Activated CD4-positive, alpha-beta T cell treated with anti-CD3 and anti-CD28 coated beads, Interleukin-10, Interleukin-2, amounts not matched to agents 100 ng/mL and 50 ng/mL, durations not matched to agents 16 hours and 8 hours (primary cell): ENCODE data around the gene GPC6.

Experiments used
- DNase-seq: peaks from one replicate; pipeline ENCODE4 v3.0.0-alpha.2; 2020

The GPC6 gene

GRCh38 chr13:93517658-93518057 is 291.1 kb downstream of the GPC6 start:
- no peak for DNase-seq

DNA sequence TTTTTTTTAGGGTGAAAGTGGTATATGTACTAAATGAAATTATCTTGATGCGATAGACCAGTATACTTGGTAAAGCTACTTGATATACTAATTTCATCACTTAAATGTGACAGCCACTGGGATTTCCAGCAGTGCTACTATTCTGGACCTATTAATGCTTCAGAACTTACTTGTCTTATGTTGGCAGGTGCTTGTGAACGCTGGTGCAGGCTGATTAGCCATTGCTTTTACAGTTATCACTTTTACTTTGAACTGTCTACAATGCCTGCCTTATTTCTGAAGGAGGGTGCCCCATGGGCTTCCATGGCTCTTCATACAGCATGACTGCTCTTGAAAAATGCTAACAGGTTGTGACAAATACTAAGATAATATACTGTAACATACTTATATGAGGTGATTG is 294.7 kb downstream of the GPC6 start:
- no peak for DNase-seq

DNA sequence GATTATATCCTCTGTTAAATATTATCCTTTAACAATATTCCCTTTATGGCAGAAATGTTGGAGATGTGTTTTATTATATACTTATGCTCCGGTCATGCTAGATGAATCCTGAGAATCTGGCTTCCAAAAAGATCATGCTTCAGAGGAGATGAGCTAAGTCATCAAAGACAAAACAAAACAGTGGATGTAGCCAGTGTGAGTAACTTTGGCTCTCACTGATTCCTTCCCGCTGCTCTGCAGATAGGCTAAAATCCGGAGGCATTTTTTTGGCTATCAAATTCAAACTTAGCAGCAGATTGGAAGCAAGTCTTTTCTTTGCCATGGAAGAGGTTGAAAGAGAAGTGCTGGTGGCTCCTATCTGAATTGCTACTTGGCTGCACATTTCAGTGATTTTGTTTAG is 295.9 kb downstream of the GPC6 start:
- DNase-seq = no peak

DNA sequence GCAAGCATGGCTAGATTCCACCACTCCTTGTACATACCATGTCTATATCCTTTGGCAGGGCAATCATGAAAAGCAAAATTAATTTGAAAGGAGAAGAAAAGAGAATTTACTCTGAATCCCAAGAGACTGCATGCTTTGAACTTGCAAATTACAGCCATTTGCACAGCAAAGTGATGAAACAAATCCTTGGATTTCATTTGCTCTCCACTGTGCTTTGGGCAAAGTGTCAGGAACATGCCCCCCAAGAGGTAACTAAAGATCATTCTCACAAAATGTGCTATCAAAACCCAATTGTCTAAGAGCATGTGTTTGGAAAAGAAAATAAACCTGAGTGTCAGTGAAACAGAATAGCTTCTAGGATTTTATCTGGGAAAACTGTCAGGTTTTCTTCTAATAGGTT is 298.5 kb downstream of the GPC6 start:
- no peak for DNase-seq

GRCh38 chr13:93527748-93528297 is 301.2 kb downstream of the GPC6 start:
- no peak for DNase-seq

- DNase-seq = no peak
Measured at GRCh38 chr13:93529961-93530360, 303.4 kb downstream of the GPC6 start.

- no peak for DNase-seq
Measured at GRCh38 chr13:93534181-93534700, 307.6 kb downstream of the GPC6 start.

DNA sequence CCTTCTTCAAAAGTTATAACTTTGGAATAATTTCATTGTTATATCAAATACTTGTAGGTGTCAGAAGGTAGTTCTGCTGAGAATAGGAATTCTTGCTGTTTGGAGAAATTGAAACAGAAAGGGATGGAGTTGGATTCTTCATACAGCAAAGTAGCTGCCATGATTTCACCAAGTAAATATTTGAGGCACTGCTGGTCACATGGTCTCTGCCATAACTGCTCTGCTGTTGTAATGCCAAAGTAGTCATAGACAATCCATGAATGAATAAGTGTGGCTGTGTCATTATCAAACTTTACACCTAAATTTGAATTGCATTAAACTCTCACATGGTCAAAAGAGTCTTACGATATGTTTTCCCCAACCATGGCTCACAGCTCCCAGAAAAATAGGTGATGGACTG is 308.6 kb downstream of the GPC6 start:
- no peak for DNase-seq

GRCh38 chr13:93539914-93540313 is 313.3 kb downstream of the GPC6 start:
- DNase-seq = no peak

- DNase-seq = no peak
Measured at GRCh38 chr13:93547886-93548285, 321.3 kb downstream of the GPC6 start.

- DNase-seq = no peak
Measured at GRCh38 chr13:93549326-93550005, 322.9 kb downstream of the GPC6 start.

GRCh38 chr13:93550236-93550635 is 323.6 kb downstream of the GPC6 start:
- no peak for DNase-seq

GRCh38 chr13:93552596-93552995 is 326.0 kb downstream of the GPC6 start:
- DNase-seq = no peak

GRCh38 chr13:93554514-93554913 is 327.9 kb downstream of the GPC6 start:
- DNase-seq = no peak

GRCh38 chr13:93558637-93559036 is 332.0 kb downstream of the GPC6 start:
- no peak for DNase-seq

GRCh38 chr13:93559718-93560117 is 333.1 kb downstream of the GPC6 start:
- no peak for DNase-seq

DNA sequence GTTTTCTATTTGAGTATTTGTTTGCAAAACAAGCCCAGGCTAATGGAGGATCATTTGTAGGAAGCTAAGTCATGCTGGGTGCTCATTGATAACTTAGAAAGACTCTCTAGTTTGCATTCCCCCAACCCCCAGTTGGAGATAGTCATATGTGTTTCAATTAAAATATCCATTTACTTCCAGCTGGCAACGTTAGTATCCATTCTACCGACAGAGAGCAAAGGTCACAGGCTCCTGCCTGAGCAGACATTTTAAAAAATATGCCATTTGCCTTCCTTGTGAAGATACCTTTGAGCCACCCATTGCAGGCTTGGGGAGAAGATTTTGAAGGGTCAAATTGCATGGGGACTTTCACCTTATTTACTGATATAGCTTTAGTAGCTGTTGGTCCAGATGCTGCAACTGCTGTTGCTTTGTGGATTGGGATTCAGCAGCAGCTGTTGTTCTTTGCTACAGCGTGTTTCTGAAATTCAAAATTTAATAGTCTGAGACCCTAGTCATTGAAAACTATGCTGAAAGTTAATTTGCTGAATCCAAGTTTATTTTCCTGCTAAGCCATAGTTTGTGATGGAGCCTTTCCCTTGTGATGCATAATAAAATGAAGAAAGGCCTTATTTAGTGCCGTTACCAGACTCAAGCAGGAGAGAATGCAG is 335.1 kb downstream of the GPC6 start:
- no peak for DNase-seq

- no peak for DNase-seq
Measured at GRCh38 chr13:93562676-93563075, 336.1 kb downstream of the GPC6 start.

DNA sequence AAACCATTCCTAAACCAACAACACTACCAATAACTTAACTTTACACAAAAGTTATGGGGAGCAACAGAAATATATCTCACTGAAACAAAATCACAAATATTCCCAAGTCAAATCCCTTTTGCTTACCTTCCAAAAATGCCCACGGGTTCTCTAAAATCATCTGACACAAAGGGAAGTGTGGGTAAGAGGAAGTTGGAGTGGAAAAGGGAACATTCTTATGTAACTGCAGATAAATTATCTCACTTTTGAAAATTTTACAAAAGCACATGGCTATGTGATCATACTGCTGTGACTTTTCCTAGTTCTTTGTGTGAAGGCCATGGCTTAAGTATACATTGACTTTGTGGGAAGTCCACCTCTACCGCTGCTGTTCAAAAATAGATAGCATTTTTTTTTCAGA is 350.5 kb downstream of the GPC6 start:
- no peak for DNase-seq

DNA sequence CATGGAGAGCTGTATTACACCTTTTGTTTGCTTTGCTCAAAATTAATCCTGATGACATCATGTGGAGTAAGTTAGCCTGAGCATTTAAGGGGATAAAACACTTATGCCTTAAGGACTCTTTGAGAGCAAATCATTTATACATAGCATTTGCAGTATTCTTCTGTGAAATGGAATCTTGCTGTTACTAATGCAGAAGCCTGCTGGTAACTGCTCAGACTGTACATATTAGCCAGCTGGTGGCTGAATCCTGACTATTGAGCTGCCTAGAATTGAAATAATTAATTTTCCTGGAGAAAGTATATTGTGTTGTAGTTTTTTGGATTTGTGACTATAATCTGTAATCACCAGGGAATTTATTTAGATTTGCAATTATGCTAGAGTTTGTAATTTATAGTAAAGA is 363.2 kb downstream of the GPC6 start:
- no peak for DNase-seq

DNA sequence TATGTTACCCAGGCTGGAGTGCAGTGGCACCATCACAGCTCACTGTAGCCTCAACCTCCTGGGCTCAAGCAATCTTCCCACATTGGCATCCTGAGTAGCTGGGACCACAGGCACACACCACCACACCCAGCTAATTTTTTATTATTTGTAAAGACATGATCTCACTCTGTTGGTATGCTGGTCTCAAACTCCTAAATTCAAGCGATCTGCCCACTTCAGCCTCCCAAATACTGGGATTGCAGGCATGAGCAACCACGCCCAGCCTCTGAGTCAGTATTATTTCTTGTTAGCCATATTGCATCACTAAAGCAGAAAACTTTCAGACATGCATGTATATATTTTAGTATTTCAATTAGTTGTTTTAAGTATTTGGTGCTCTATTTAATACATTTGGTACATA is 376.4 kb downstream of the GPC6 start:
- no peak for DNase-seq

DNA sequence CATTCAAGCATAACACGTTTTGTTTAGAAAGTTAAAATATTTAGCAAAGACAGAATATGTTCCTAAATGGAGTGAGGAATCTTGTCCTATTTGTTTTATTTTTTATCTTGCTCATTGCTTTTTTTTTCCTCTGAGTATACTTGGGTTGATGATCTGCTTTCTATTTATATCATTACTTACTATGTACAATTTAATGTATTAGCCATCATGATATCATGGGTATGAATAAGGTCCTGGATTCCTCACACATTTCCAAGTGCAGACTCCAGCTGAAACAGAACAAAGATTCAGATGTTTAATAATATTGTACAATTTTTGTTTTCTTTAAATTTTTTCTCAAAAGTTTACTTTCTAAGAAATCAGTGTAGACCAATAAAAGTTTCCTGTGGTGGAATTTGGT is 388.2 kb downstream of the GPC6 start:
- no peak for DNase-seq

DNA sequence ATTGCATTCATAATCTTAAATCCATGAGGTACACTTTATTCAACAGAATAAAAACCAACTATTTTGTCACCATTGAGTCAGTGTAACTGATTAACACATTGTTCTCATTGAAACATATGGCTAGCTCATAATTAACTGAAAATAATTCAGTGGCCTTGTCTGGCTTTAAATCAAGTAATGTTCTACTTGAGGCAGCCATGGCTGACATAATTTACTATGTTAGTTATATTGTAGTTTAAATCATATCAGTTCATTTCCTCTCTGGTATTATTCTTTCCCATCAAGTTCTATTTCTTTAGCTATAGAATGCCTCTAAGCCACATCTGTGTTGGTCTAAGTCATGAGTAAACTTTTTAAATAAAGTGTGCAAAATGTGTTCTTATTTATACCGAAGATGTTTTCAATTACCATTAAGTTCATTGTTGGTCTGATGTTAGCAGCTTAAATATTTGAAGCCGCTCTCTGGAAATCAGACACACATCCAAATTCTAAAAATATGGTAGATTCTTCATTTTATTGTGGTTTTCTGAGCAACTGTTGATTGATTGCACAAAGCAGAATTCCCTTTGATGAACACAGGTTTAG is 393.7 kb downstream of the GPC6 start:
- no peak for DNase-seq

GRCh38 chr13:93621051-93621450 is 394.4 kb downstream of the GPC6 start:
- DNase-seq = no peak
